Spleen (tissue), 11 donors: Measurements from ENCODE around the gene PIP5KL1. TPM values are rescaled to one million over a fixed set of nuclear protein-coding genes. Genes with fewer than 3 reads are reported as not detected.
A peak's percentile ranks its signal among the peaks of the same experiment; 100 is the strongest.

Experiments used
- DNase-seq: peaks from one replicate; pipeline ENCODE4 v3.0.0-alpha.2; 2020
- H3K27ac ChIP-seq, 8 donors: fragments of 200-600 bp; sonication (generic) in 7 of 8; 1 replicate in 4 of 8; 2 replicates in 4 of 8; pipeline versions ENCODE4 v1.5.0 to v1.8.0; 2016 to 2021; ENCODE audit warnings: inconsistent platforms in 4 of 8, mild to moderate bottlenecking in 4 of 8, moderate library complexity in 1 of 8
- H3K27me3 ChIP-seq, 7 donors: fragments of 200-600 bp; sonication (generic) in 6 of 7; replicated peaks in 1 of 7; 1 replicate in 4 of 7; 2 replicates in 3 of 7; pipeline versions ENCODE4 v1.5.0 to v1.8.0; 2016 to 2021; ENCODE audit warnings: inconsistent platforms in 3 of 7, mild to moderate bottlenecking in 1 of 7
- H3K36me3 ChIP-seq, 6 donors: fragments of 200-600 bp; sonication (generic) in 5 of 6; 1 replicate in 4 of 6; 2 replicates in 2 of 6; pipeline versions ENCODE4 v1.5.0 to v1.8.0; 2016 to 2021; ENCODE audit warnings: inconsistent platforms in 2 of 6
- H3K4me1 ChIP-seq, 6 donors: fragments of 200-600 bp; sonication (generic) in 5 of 6; 1 replicate in 3 of 6; 2 replicates in 3 of 6; pipeline versions ENCODE4 v1.5.0 to v1.8.0; 2016 to 2021; ENCODE audit warnings: inconsistent platforms in 3 of 6
- H3K4me3 ChIP-seq, 8 donors: fragments of 200-600 bp; sonication (generic) in 7 of 8; 1 replicate in 4 of 8; 2 replicates in 4 of 8; pipeline versions ENCODE4 v1.5.0 to v1.8.0; 2016 to 2021; ENCODE audit warnings: inconsistent platforms in 4 of 8, mild to moderate bottlenecking in 4 of 8, moderate library complexity in 2 of 8
- H3K9me3 ChIP-seq, 8 donors: fragments of 200-600 bp; sonication (generic) in 7 of 8; 1 replicate in 4 of 8; 2 replicates in 4 of 8; pipeline versions ENCODE4 v1.5.0 to v1.8.0; 2016 to 2021; ENCODE audit warnings: inconsistent platforms in 4 of 8
- CTCF ChIP-seq, 11 experiments: fragments of 200-600 bp in 7 of 11; fragments of 450-650 bp in 4 of 11; sonication (generic) in 4 of 11; IDR thresholded peaks in 8 of 11; conservative IDR thresholded peaks in 3 of 11; 1 replicate in 7 of 11; 2 replicates in 4 of 11; pipeline versions ENCODE4 v1.4.0 to v1.8.0; 2016 to 2021; ENCODE audit warnings: antibody characterized with exemption in 11 of 11, inconsistent platforms in 4 of 11, mild to moderate bottlenecking in 1 of 11
- POLR2A ChIP-seq, 3 donors: fragments of 450-650 bp; IDR thresholded peaks; one replicate each; pipeline ENCODE4 v1.5.1; 2017; ENCODE audit warnings: antibody characterized with exemption in 3 of 3, mild to moderate bottlenecking in 1 of 3
- POLR2AphosphoS5 ChIP-seq, 3 donors: sonication (generic); formaldehyde crosslinking; IDR thresholded peaks; one replicate each; pipeline ENCODE4 v1.5.1; 2017; ENCODE audit warnings: antibody characterized with exemption in 3 of 3
- WGBS, 5 donors: extraction: QIAGEN DNeasy Blood & Tissue Kit in 3 of 5; methylation state at CpG; one replicate each; pipeline versions ENCODE4 v1.1.5 to v1.1.7; 2013 to 2018; 5-methylcytosine and 5-hydroxymethylcytosine counted together
- intact Hi-C: fragments of 100-400 bp; cut with DNase I; formaldehyde crosslinking; loops from one replicate; pipeline ENCODE4 v1.15.0; 2023; ENCODE audit warnings: low total_unique reads
- polyA plus RNA-seq, 3 donors: library from polyadenylated mRNA; stranded (reverse); fragments of 200-250 nt; gene quantifications; one replicate each; pipeline ENCODE4 v1.2.1, GENCODE V29; 2013
- total RNA-seq, 7 donors: library from RNA; depleted of rRNA in 3 of 7; stranded (reverse); fragments of >200 nt in 3 of 7; fragmentation: NEBNext Ultra II Directional in 4 of 7; extraction: Animal tissue kit (Norgen Biotek cat#: 25700) in 4 of 7; gene quantifications; one replicate each; pipeline versions ENCODE4 v1.1.0 to v1.2.1, GENCODE V29; 2016 to 2021
- donor health status: healthy with polysubstance abuse.
- donor health status: DM: no; HTN: no; CAD: no; lungs with moderate emphysema.
- donor health status: DM: no; HTN: no; CAD: no.
- donor health status: Bipolar disorder and iron deficiency.
- donor health status: healthy.
- donor health status: DM: no; HTN: no; CAD: no.
- donor health status: DM: yes; HTN: yes; CAD: no.

The PIP5KL1 gene
- total and polyA plus RNA-seq, 10 donors: 0.13 to 3.6 (median 0.68) TPM; not detected in 2

GRCh38 chr9:127929625-127929979 lies 975 bp downstream of the PIP5KL1 start:
- intact Hi-C loops: no loop called here
- 70 to 87% (median 77%) methylated on average over 9 to 10 of the region's 10 CpGs for WGBS, 5 donors

GRCh38 chr9:127928676-127929624 lies 1.6 kb downstream of the PIP5KL1 start:
- peaks cover 0 to 4% (median 0%) of the 10 kb centered on the region in 6 donors for H3K36me3 ChIP-seq
- H3K27ac ChIP-seq: no peak overlapping the region
- TF ChIP-seq POLR2A (IDR thresholded peaks at IDR 0.05) (no peak), CTCF (IDR thresholded peaks at IDR 0.05 in 8 of 11, conservative IDR thresholded peaks at IDR 0.05 in 3 of 11) (no peak), POLR2AphosphoS5 (IDR thresholded peaks at IDR 0.05) (no peak)
- peaks cover 29 to 67% (median 45%) of the 10 kb centered on the region in 6 donors for H3K4me1 ChIP-seq
- no peak overlapping the region for H3K4me3 ChIP-seq
- 75 to 82% (median 78%) methylated on average over 10 to 11 of the region's 11 CpGs for WGBS, 5 donors
- no peak for DNase-seq
- no peaks in the 10 kb centered on the region for H3K9me3 ChIP-seq
- H3K27me3 ChIP-seq: peaks cover 0 to 66% (median 16%) of the 10 kb centered on the region in 7 donors
- intact Hi-C loops: no loop called here

More at GRCh38 chr9:127929625-127929979, 975 bp downstream of the PIP5KL1 start:
- no peaks in the 10 kb centered on the region for H3K9me3 ChIP-seq
- no peak overlapping the region for H3K4me3 ChIP-seq
- DNase-seq: no peak
- TF ChIP-seq POLR2AphosphoS5 (IDR thresholded peaks at IDR 0.05): no peak
- no peak for TF ChIP-seq POLR2A (IDR thresholded peaks at IDR 0.05)
- TF ChIP-seq CTCF (IDR thresholded peaks at IDR 0.05 in 8 of 11, conservative IDR thresholded peaks at IDR 0.05 in 3 of 11): no peak
- H3K36me3 ChIP-seq: peaks cover 0 to 10% (median 0%) of the 10 kb centered on the region in 6 donors
- H3K4me1 ChIP-seq: peaks cover 29 to 73% (median 46%) of the 10 kb centered on the region in 6 donors
- H3K27me3 ChIP-seq: peaks cover 0 to 66% (median 16%) of the 10 kb centered on the region in 7 donors
- no peak overlapping the region for H3K27ac ChIP-seq

GRCh38 chr9:127927988-127928675 lies 2.4 kb downstream of the PIP5KL1 start:
- WGBS, 5 donors: 26 to 47% (median 29%) methylated on average over 11 to 24 of the region's 24 CpGs
- Histone ChIP-seq H3K4me3 (peak overlapping the region in 4 of 8 donors; percentile 24 to 70 (median 37)), H3K27me3 (peaks cover 0 to 70% (median 16%) of the 10 kb centered on the region in 7 donors), H3K36me3 (no peaks in the 10 kb centered on the region), H3K4me1 (peaks cover 29 to 67% (median 45%) of the 10 kb centered on the region in 6 donors), H3K9me3 (no peaks in the 10 kb centered on the region), H3K27ac (no peak overlapping the region)
- intact Hi-C loops: no loop called here
- no peak for DNase-seq
- TF ChIP-seq POLR2AphosphoS5 (IDR thresholded peaks at IDR 0.05): peak in 1 of 3 donors; percentile 38
- TF ChIP-seq POLR2A (IDR thresholded peaks at IDR 0.05): no peak

GRCh38 chr9:127927201-127927987 lies 3.2 kb downstream of the PIP5KL1 start:
- H3K27ac ChIP-seq: no peak overlapping the region
- no peaks in the 10 kb centered on the region for H3K9me3 ChIP-seq
- no peaks in the 10 kb centered on the region for H3K36me3 ChIP-seq
- no peak for DNase-seq
- peaks cover 0 to 74% (median 16%) of the 10 kb centered on the region in 7 donors for H3K27me3 ChIP-seq
- TF ChIP-seq POLR2A (IDR thresholded peaks at IDR 0.05) (no peak), CTCF (IDR thresholded peaks at IDR 0.05 in 8 of 11, conservative IDR thresholded peaks at IDR 0.05 in 3 of 11) (no peak), POLR2AphosphoS5 (IDR thresholded peaks at IDR 0.05) (no peak)
- WGBS, 5 donors: 4 to 9% (median 4%) methylated on average over 30 to 56 of the region's 56 CpGs
- intact Hi-C loops: no loop called here
- peaks cover 29 to 65% (median 45%) of the 10 kb centered on the region in 6 donors for H3K4me1 ChIP-seq
- H3K4me3 ChIP-seq: peak overlapping the region in 6 of 8 donors; percentile 24 to 70 (median 36)
